ENCODE data around the gene TSHZ3.

TSHZ3 gene

DNA sequence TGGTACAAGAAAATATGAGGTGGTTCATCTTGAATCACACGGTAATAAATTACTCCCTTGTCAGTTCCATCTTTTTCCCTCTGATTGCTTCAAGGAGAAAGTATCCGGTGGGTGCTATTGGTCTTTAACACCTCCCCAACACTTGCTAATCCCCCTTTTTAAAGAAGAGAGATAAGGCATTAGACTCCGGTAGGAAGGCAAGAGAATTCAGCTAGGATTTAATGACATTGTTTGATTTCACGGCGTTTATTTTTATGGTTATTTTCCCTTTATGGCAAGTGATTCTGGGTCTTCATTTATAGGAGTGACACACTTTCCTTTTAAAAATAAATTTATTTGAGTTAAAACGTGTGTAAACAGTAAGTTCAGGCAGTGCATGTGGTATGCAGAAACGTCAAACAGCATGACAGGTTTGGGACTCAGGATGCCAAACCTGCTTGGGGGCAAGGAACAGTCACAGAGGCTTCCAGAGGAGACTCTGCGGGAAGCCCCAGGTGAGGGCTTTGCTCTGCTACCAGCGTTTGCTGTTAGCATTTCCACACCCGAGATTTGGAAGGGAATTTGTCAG, 36.5 kb downstream of the TSHZ3 start:
- DNase-seq (ENCODE audit: low read depth in 2 of 2): no peak

GRCh38 chr19:31312009-31312676, 37.1 kb downstream of the TSHZ3 start:
- DNase-seq (ENCODE audit: low read depth in 2 of 2): no peak

DNA sequence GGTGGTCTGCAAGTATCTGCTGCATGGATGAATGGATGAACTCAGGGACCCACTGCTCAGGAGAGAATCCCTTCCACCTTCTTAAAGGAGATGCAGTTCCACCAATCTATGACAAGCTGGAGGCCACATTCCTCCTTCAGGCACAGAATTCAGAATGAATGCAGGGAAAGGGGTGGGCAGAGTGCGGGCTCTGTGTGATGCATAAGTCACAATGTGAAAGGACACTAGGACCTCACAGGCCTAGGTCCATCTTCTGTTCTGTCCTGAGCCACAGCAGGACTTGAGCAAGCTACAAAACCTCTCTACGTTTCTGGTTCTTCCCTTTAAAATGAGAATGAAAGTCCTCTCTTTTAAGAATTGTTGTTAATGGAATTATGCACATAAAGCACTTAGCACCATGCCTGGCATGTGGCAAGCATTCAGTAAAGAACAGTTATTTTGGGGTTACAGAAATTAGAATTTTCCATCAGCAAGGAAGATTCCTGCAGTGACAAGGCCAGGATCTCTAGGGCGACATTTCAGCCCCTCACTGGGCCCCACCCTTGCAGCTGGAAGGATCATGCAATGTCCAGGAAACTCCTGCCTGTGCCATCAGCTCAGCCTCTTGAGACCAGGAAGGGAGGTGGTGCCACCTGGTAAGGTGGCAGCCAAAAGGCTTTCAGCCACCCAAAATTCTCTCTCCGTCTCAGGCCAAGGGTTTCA, 38.7 kb downstream of the TSHZ3 start:
- DNase-seq (ENCODE audit: low read depth in 2 of 2): no peak

- no peak for DNase-seq (ENCODE audit: low read depth in 2 of 2)
Measured at GRCh38 chr19:31308781-31309180, 40.5 kb downstream of the TSHZ3 start.

- DNase-seq (ENCODE audit: low read depth in 2 of 2): no peak
Measured at GRCh38 chr19:31307071-31307669, 42.1 kb downstream of the TSHZ3 start.

GRCh38 chr19:31306006-31306753, 43.1 kb downstream of the TSHZ3 start:
- no peak for DNase-seq (ENCODE audit: low read depth in 2 of 2)

DNA sequence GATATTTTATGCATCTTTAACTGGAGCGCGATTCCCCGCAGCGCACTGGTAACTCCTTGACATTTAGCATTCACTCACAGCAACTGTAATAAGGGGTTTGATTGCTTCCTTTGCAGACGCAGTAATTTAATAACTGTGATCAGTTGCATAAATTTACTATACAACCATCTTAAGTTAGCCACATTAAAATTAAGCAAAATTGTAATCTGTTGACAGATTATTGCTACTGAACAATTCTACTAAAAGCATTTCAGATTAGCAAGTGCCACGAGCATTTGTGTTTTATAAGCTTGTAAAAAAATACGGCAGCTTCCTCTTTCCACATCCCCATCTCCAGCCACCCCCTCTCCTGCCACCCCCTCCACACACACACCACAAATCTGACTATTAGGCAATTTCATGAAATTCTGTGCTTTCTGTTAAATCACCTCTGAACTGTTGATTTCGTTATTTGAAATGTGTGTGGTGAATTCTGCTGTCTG, 44.4 kb downstream of the TSHZ3 start:
- DNase-seq (ENCODE audit: low read depth in 2 of 2): no peak

- no peak for DNase-seq (ENCODE audit: low read depth in 2 of 2)
Measured at GRCh38 chr19:31303262-31303815, 45.9 kb downstream of the TSHZ3 start.

DNA sequence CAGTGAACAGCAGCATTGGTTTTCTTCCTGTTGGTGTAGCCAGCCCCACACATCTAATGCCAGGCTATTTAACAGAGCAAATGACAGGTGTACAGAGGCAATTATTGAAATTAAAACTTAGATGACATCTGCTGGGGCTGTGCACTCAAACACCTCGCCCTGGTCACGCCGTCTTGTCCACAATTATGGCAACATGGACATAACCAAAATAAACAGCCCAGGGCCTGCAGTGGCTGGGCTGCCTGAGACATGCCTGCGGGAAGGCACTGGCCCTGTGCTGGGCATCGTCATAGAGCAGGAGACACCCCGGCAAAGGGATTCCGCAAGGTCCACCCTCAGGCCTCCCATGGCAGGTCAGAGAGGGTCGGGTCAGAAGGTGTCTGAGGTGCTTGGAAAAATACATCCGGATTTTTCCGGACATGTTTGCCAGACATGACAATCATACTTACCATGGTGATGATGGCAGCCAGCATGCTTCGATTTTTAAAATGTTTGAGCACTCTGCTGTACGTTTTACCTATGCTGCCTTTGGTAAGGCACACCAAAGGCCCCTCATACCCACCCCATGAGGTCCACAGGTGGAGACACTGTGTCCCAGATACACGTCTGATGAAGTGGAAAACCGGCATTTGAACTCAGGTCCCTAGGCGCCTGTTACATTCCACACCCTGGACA, 47.8 kb downstream of the TSHZ3 start:
- no peak for DNase-seq (ENCODE audit: low read depth in 2 of 2)

- DNase-seq (ENCODE audit: low read depth in 2 of 2): no peak
Measured at GRCh38 chr19:31300422-31300821, 48.8 kb downstream of the TSHZ3 start.

DNA sequence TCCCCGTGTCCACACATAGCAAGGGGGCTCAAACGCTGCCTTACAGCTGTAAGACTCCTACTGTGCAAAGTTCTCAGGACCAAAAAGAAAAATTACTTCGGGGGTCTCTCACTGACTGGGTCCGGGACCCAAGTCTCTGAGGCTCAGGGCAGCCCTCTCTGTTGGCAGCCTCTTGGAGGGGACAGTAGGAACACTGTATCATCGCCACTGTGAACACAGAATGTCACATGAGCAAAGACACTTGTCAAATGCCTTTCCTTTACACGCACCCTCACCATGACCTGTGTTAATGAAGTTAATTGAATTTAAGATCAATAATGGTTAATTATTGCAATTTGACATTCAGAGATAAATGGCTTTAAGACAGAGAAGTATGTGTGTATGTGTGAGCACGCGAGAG, 49.6 kb downstream of the TSHZ3 start:
- DNase-seq (ENCODE audit: low read depth in 2 of 2): no peak

DNA sequence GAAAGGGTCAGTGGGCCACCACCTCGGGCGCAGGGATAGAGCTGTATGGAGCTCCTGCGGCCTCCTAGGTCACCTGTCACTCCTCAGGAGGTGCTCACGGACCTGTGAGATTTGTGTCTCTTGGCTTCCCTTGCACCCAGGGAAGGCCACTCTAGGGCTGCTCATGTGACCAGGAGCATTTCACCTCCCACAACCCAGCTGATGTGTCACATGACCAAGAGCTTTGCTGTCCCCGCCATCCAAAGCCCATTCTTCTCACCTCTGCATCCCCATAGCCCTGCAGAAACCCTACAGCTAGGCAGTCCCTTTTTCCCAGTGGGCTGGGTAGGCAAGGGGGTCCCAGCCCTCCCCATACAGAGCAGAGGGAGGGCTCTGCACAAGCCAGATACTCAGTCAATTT, 51.2 kb downstream of the TSHZ3 start:
- no peak for DNase-seq (ENCODE audit: low read depth in 2 of 2)

DNA sequence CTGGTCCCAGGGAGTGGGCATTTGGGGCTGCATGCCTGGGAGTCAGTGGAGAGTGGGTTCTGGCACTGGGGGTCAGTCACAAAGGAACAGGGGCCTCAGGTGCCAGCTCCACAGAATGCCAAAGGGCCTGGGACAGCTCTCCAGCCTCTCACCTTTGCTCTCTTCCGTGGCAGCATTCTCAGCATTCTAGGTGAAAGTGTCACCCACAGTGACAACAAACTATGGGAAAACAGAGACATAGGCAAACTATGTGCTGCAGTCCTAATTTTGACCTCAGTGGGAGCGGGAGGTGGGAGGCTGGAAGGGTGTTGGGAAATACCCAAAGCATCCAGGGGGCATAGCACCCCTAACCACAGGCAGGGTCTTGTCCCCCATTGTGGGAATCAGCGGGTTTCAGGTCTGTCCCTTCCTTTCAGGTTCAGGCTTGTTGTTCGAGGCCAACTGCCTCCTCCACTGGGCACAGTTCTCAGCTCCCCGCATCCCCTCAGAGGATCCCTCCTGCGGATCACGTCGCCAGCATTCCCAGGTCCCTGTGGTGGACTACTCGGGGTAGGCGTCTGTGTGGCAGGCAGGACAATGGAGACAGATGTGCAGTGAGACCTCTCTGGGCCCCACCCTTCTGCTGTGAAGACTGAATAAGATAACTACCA, 52.4 kb downstream of the TSHZ3 start:
- DNase-seq (ENCODE audit: low read depth in 2 of 2): no peak

- no peak for DNase-seq (ENCODE audit: low read depth in 2 of 2)
Measured at GRCh38 chr19:31294189-31294588, 55.0 kb downstream of the TSHZ3 start.

DNA sequence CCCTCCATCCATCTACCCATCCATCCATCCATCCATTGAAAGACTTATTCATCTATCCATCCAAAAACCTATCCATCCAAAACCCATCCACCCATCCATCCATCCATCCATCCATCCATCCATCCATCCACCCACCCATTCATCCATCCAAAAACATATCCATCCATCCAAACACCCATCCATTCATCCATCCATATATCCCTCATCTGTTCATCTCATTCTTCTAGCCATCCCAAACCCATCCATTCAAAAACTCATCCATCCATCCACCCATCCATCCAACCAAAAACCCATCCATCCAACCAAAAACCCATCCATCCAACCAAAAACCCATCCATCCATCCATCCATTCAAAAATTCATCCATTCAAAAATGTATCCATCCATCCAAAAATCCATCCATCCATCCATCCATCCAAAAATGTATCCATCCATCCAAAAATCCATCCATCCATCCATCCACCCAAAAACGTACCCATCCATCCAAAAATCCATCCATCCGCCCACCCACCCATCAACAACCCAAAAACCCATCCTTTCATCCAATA, 56.5 kb downstream of the TSHZ3 start:
- no peak for DNase-seq (ENCODE audit: low read depth in 2 of 2)

- no peak for DNase-seq (ENCODE audit: low read depth in 2 of 2)
Measured at GRCh38 chr19:31290931-31291590, 58.2 kb downstream of the TSHZ3 start.

DNA sequence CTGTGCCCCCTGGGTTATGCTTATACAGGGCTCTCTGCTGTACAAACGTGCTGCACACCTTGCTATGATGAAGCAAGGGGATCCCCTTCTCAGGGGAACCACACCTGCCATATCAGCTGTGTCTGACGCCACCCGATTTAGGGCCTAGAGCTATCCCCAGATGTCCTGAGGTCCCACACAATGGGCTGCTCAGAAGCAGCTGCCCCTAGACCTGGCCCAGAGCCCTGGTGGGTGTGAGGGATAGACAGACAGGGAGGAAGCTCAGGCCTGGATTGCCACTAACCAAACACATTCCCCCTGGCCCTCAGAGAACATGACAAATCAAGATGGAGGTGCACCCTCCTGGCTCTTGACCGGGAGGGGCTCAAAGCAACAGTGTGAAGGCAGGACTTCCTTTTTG, 59.3 kb downstream of the TSHZ3 start:
- DNase-seq (ENCODE audit: low read depth in 2 of 2): no peak

GRCh38 chr19:31289381-31289880, 59.8 kb downstream of the TSHZ3 start:
- no peak for DNase-seq (ENCODE audit: low read depth in 2 of 2)

DNA sequence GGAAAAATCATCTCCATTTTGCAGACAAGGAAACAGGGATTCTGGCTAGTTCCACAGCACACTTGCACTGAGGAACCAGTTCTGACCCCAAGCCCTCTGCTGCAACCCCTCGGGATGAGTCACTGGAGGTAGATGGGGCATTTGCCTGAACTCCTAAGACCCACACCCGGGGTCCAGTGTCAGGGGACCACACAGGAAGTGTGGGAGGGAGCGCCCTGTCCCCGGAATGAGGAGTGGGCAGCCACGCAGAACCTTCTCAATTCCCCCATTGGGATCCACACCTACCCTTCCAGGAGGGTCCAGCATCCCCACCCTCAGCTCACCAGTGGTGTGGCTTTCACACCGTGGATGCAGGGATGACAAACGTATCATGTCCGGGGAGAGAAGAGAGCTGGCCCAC, 62.7 kb downstream of the TSHZ3 start:
- no peak for DNase-seq (ENCODE audit: low read depth in 2 of 2)

DNA sequence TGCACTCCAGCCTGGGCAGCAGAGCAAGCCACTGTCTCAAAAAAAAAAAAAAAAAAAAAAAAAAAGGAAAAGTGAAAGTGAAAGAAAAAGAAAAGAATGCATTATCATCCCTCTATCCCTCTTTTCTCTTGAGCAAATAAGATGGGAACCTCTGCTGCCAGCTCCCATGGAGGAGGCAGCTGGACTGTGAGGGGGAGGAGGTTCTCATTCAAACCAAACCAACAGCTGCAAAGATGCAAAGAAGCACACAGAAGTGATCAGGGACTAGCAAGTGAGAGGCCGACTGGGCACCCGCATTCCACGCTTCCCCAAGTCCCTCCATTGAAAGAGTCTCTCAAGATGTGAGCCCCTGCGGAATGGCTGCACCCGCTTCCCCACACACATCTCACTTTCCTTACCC, 63.5 kb downstream of the TSHZ3 start:
- DNase-seq (ENCODE audit: low read depth in 2 of 2): no peak

Data from stimulated activated CD4-positive, alpha-beta T cell treated with anti-CD3 and anti-CD28 coated beads, Interleukin-1b, Interleukin-23, amount 100 ng/mL, for 1 hour (primary cell).